Measurements from ENCODE around the gene CHSY1. TPM values are rescaled to one million over a fixed set of nuclear protein-coding genes. Genes with fewer than 3 reads are reported as not detected.

CHSY1 gene
- total and polyA plus RNA-seq, 2 donors (not counting 1 experiment from before 2014, with no cell fraction given), result 4.7 to 20.3 TPM

DNA sequence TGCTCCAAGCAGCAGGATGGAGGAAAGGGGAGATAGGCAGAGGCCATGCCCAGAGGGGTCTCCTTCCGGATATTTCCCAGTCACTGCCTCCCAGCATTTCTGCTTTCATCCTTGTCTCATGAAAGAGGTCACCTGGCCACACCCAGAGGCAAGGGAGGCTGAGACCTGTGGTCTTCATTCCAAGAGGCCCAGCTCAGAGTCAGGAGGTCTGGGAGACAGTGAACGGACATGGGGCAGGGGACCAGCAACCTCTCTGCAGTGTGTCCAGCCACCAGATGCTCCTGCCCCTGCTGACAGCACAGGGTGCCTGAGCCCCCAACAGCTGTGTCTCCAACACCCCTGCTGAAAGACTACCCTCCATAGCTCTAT lies 111.2 kb downstream of the CHSY1 start:
- no peak overlapping the region for H3K27ac ChIP-seq (ENCODE audit: low read length in 2 of 2)
- H3K9me3 ChIP-seq (ENCODE audit: control extremely low read depth in 1 of 3, control insufficient read depth in 2 of 3, insufficient read depth in 1 of 3, low read length in 2 of 3), result peaks cover 0 to 11% (median 0%) of the 10 kb centered on the region in 3 donors
- no peaks in the 10 kb centered on the region for H4K20me1 ChIP-seq (ENCODE audit: control insufficient read depth, insufficient read depth, low read length, poor library complexity, severe bottlenecking)
- WGBS (ENCODE audit: insufficient coverage), result 86% methylated on average over 2 of the region's 2 CpGs
- no peak for DNase-seq
- TF ChIP-seq EZH2 (IDR thresholded peaks at IDR 0.05; ENCODE audit: borderline replicate concordance, insufficient read depth, low read depth, low read length, poor library complexity, severe bottlenecking) (no peak), CTCF (IDR thresholded peaks at IDR 0.05) (no peak)
- Mint-ChIP-seq H3K27ac (peak overlapping the region; percentile 17), H3K4me3 (no peak overlapping the region), H3K4me1 (peaks cover 41% of the 10 kb centered on the region), H3K27me3 (no peaks in the 10 kb centered on the region), H3K9me3 (ENCODE audit: insufficient read depth) (no peaks in the 10 kb centered on the region)
- H3K4me3 ChIP-seq (ENCODE audit: control extremely low read depth in 1 of 5, extremely low read depth in 1 of 5, insufficient read depth in 1 of 5, low read depth in 2 of 5, low read length in 4 of 5), result no peak overlapping the region
- peaks cover 21 to 43% of the 10 kb centered on the region in 2 donors for H3K4me1 ChIP-seq (ENCODE audit: control insufficient read depth in 2 of 2, insufficient read depth in 2 of 2, low read length in 2 of 2)
- CTCF ChIA-PET, result no interaction called here
- intact Hi-C loops (cut with micrococcal nuclease), result no loop called here
- no peak overlapping the region for H3K4me2 ChIP-seq (replicated peaks; ENCODE audit: low read depth, low read length, poor library complexity, severe bottlenecking)
- POLR2A ChIA-PET, result interaction anchor here (0.6 kb wide), 1 partner anchor 159 kb away, joined by 3 read pairs; no protein-coding TSS in a partner anchor
- no peak overlapping the region for H3K9ac ChIP-seq (ENCODE audit: low read length)
- no peaks in the 10 kb centered on the region for H3K79me2 ChIP-seq (ENCODE audit: control insufficient read depth, insufficient read depth, low read length)
- no peak for ATAC-seq (ENCODE audit: low read depth)
- H3K36me3 ChIP-seq (replicated peaks in 1 of 2; ENCODE audit: control extremely low read depth in 1 of 2, control insufficient read depth in 1 of 2, extremely low read depth in 1 of 2, insufficient read depth in 2 of 2, low read length in 1 of 2), result no peaks in the 10 kb centered on the region
- H3K27me3 ChIP-seq (replicated peaks in 1 of 4; ENCODE audit: control extremely low read depth in 1 of 4, control insufficient read depth in 3 of 4, insufficient read depth in 4 of 4, low read length in 3 of 4), result no peaks in the 10 kb centered on the region
- H2AFZ ChIP-seq (ENCODE audit: insufficient read depth, low read depth, low read length, poor library complexity, severe bottlenecking), result no peak overlapping the region

DNA sequence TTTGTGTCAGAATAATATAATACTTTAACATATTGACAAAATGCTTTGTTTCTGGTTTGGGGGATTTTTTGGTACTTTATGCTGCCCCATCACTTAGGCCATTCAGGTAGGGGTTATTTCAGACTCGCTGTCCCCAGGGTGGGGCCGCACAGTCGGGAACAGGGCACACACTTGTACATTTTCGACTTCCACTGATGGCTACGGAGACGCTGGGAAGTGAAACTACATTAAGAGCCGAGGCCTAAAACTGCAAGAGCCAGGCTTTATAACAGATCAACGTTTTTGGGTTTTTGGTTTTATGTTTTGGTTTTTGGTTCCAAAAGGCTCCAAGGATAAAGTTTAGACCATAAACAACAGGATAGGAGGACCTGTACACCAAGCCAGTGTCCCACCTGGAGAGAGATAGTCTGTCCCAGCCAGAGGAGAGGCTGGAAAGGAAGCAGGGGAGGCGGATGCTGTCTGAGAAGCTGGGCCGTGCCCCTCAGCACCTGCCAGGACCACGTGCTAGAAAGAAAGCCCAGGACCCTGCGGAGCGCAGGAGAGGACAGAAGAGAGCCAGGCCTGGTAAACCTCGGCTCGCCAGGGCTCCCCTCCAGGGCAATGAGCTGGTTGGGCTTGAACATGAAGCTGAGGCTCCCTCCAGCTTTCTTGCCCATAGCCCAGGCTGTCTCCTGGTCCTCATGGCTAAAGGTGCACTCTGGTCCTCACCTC lies 111.7 kb downstream of the CHSY1 start:
- Mint-ChIP-seq H3K4me1 (peaks cover 47% of the 10 kb centered on the region), H3K27me3 (no peaks in the 10 kb centered on the region), H3K27ac (peak overlapping the region; percentile 64), H3K9me3 (ENCODE audit: insufficient read depth) (no peaks in the 10 kb centered on the region), H3K4me3 (peak overlapping the region; percentile 55)
- 81% methylated on average over 14 of the region's 15 CpGs for WGBS (ENCODE audit: insufficient coverage)
- DNase-seq, result peak; percentile 36
- Histone ChIP-seq H3K4me1 (ENCODE audit: control insufficient read depth in 2 of 2, insufficient read depth in 2 of 2, low read length in 2 of 2) (peaks cover 26 to 48% of the 10 kb centered on the region in 2 donors), H3K9ac (ENCODE audit: low read length) (no peak overlapping the region), H2AFZ (ENCODE audit: insufficient read depth, low read depth, low read length, poor library complexity, severe bottlenecking) (peak overlapping the region; percentile 34), H3K9me3 (ENCODE audit: control extremely low read depth in 1 of 3, control insufficient read depth in 2 of 3, insufficient read depth in 1 of 3, low read length in 2 of 3) (peaks cover 0 to 6% (median 0%) of the 10 kb centered on the region in 3 donors), H3K4me2 (replicated peaks; ENCODE audit: low read depth, low read length, poor library complexity, severe bottlenecking) (peak overlapping the region; percentile 43), H3K79me2 (ENCODE audit: control insufficient read depth, insufficient read depth, low read length) (no peaks in the 10 kb centered on the region), H3K27me3 (replicated peaks in 1 of 4; ENCODE audit: control extremely low read depth in 1 of 4, control insufficient read depth in 3 of 4, insufficient read depth in 4 of 4, low read length in 3 of 4) (no peaks in the 10 kb centered on the region), H3K27ac (ENCODE audit: low read length in 2 of 2) (no peak overlapping the region), H3K4me3 (ENCODE audit: control extremely low read depth in 1 of 5, extremely low read depth in 1 of 5, insufficient read depth in 1 of 5, low read depth in 2 of 5, low read length in 4 of 5) (no peak overlapping the region), H3K36me3 (replicated peaks in 1 of 2; ENCODE audit: control extremely low read depth in 1 of 2, control insufficient read depth in 1 of 2, extremely low read depth in 1 of 2, insufficient read depth in 2 of 2, low read length in 1 of 2) (no peaks in the 10 kb centered on the region), H4K20me1 (ENCODE audit: control insufficient read depth, insufficient read depth, low read length, poor library complexity, severe bottlenecking) (no peaks in the 10 kb centered on the region)
- ATAC-seq (ENCODE audit: low read depth), result no peak
- CTCF ChIA-PET, result no interaction called here
- TF ChIP-seq CTCF (IDR thresholded peaks at IDR 0.05), result no peak
- no peak for TF ChIP-seq EZH2 (IDR thresholded peaks at IDR 0.05; ENCODE audit: borderline replicate concordance, insufficient read depth, low read depth, low read length, poor library complexity, severe bottlenecking)
- intact Hi-C loops (cut with micrococcal nuclease), result no loop called here
- POLR2A ChIA-PET, result interaction anchor here (0.6 to 0.7 kb wide), 2 partner anchors 92 to 160 kb away, joined by 3 read pairs; no protein-coding TSS in a partner anchor
